ACC112 (cell line): ENCODE results near the gene ESRRG.
A peak's percentile ranks its signal among the peaks of the same experiment; 100 is the strongest.

ENCODE experiments used
- H2AFZ ChIP-seq: fragments of 200-600 bp; sonication (generic); one replicate; pipeline ENCODE4 v1.6.0; 2017; ENCODE audit warnings: antibody characterized with exemption, low read length; ENCODE audit not compliant: unreplicated experiment
- H3K27ac ChIP-seq: fragments of 200-600 bp; sonication (generic); 2 replicates; pipeline ENCODE4 v1.5.1; 2014; ENCODE audit warnings: low read depth, mild to moderate bottlenecking, antibody characterized with exemption, low read length, moderate library complexity
- H3K27me3 ChIP-seq: fragments of 200-600 bp; sonication (generic); 2 replicates; pipeline ENCODE4 v1.6.1; 2014; ENCODE audit warnings: mild to moderate bottlenecking, antibody characterized with exemption, low read length, moderate library complexity, mixed read lengths; ENCODE audit not compliant: insufficient read depth
- H3K36me3 ChIP-seq: fragments of 200-600 bp; sonication (generic); 2 replicates; pipeline ENCODE4 v1.6.1; 2016; ENCODE audit warnings: mild to moderate bottlenecking, antibody characterized with exemption, low read length, moderate library complexity, mixed read lengths; ENCODE audit not compliant: insufficient read depth
- H3K4me1 ChIP-seq: fragments of 200-600 bp; sonication (generic); one replicate; pipeline ENCODE4 v1.6.1; 2016; ENCODE audit warnings: low read length, mixed read lengths; ENCODE audit not compliant: insufficient read depth, unreplicated experiment, control insufficient read depth
- H3K4me3 ChIP-seq: fragments of 200-600 bp; sonication (generic); 2 replicates; pipeline ENCODE4 v1.5.1; 2014; ENCODE audit warnings: mild to moderate bottlenecking, low read depth, low read length
- H3K79me2 ChIP-seq: fragments of 200-600 bp; sonication (generic); one replicate; pipeline ENCODE4 v1.6.0; 2016; ENCODE audit warnings: low read length; ENCODE audit not compliant: control insufficient read depth, unreplicated experiment, insufficient read depth

Gene ESRRG

GRCh38 chr1:216456682-216457081 is 266.5 kb downstream of the ESRRG start:
- Histone ChIP-seq H3K4me1 (peaks cover 40% of the 10 kb centered on the region), H3K36me3 (no peaks in the 10 kb centered on the region), H2AFZ (no peak overlapping the region), H3K27me3 (no peaks in the 10 kb centered on the region), H3K4me3 (no peak overlapping the region), H3K27ac (peak overlapping the region; percentile 44), H3K79me2 (no peaks in the 10 kb centered on the region)

GRCh38 chr1:216453777-216454176 is 269.5 kb downstream of the ESRRG start:
- Histone ChIP-seq H3K79me2 (no peaks in the 10 kb centered on the region), H2AFZ (no peak overlapping the region), H3K27me3 (no peaks in the 10 kb centered on the region), H3K4me3 (no peak overlapping the region), H3K27ac (no peak overlapping the region), H3K36me3 (no peaks in the 10 kb centered on the region), H3K4me1 (peaks cover 25% of the 10 kb centered on the region)
